Neutrophil (primary cell): ENCODE results near the gene KLHDC2.

Experiments
- H3K27ac ChIP-seq: fragments of 200-600 bp; sonication (generic); 2 replicates; pipeline ENCODE4 v1.5.1; 2016; ENCODE audit warnings: mild to moderate bottlenecking, moderate library complexity
- H3K27me3 ChIP-seq: fragments of 200-600 bp; sonication (generic); 2 replicates; pipeline ENCODE4 v1.6.0; 2016; ENCODE audit warnings: mild to moderate bottlenecking
- H3K36me3 ChIP-seq: fragments of 200-600 bp; sonication (generic); 2 replicates; pipeline ENCODE4 v1.5.1; 2017
- H3K4me1 ChIP-seq, 2 experiments: fragments of 200-600 bp in 1 of 2; sonication (generic) in 1 of 2; 1 replicate in 1 of 2; 2 replicates in 1 of 2; pipeline versions ENCODE4 v1.5.1 to v1.6.1; 2013 to 2016; ENCODE audit warnings: low read depth in 1 of 2, low read length in 1 of 2, mild to moderate bottlenecking in 1 of 2, moderate library complexity in 1 of 2; ENCODE audit not compliant: control insufficient read depth in 1 of 2, insufficient read depth in 1 of 2
- H3K4me3 ChIP-seq, 2 experiments: fragments of 200-600 bp in 1 of 2; sonication (generic) in 1 of 2; 1 replicate in 1 of 2; 2 replicates in 1 of 2; pipeline ENCODE4 v1.5.1; 2013 to 2016; ENCODE audit warnings: low read depth in 1 of 2, low read length in 1 of 2, mild to moderate bottlenecking in 1 of 2, moderate library complexity in 1 of 2
- H3K9me3 ChIP-seq: fragments of 200-600 bp; sonication (generic); 2 replicates; pipeline ENCODE4 v1.5.1; 2016
- TF ChIP-seq, protein P1 (sequence below): fragments of 200-600 bp; sonication (generic); IDR thresholded peaks from 2 replicates; pipeline ENCODE4 v1.5.1; 2016; ENCODE audit warnings: antibody characterized with exemption

KLHDC2 gene

DNA sequence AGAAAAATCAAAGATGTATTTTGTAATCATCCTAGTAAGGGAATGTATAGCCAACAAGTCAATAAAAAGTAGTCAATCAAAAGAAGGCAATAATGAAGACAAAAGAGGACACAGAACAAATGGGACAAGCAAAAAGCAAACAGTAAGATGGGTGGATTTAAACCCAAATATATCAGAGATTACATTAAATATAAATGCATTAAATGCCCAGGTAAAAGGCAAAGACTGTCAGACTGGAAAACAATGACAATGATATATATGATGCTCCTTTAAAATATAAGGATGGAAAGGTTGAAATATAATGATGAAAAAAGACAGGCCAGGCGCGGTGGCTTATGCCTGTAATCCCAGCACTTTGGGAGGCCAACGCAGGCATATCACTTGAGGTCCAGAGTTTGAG lies 48.9 kb downstream of the KLHDC2 start:
- Histone ChIP-seq H3K27ac (no peak overlapping the region), H3K36me3 (peaks cover 76% of the 10 kb centered on the region), H3K9me3 (no peaks in the 10 kb centered on the region), H3K4me1 (no peaks in the 10 kb centered on the region), H3K4me3 (no peak overlapping the region), H3K27me3 (no peaks in the 10 kb centered on the region)
- TF ChIP-seq, protein P1, sequence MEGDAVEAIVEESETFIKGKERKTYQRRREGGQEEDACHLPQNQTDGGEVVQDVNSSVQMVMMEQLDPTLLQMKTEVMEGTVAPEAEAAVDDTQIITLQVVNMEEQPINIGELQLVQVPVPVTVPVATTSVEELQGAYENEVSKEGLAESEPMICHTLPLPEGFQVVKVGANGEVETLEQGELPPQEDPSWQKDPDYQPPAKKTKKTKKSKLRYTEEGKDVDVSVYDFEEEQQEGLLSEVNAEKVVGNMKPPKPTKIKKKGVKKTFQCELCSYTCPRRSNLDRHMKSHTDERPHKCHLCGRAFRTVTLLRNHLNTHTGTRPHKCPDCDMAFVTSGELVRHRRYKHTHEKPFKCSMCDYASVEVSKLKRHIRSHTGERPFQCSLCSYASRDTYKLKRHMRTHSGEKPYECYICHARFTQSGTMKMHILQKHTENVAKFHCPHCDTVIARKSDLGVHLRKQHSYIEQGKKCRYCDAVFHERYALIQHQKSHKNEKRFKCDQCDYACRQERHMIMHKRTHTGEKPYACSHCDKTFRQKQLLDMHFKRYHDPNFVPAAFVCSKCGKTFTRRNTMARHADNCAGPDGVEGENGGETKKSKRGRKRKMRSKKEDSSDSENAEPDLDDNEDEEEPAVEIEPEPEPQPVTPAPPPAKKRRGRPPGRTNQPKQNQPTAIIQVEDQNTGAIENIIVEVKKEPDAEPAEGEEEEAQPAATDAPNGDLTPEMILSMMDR: no peak

DNA sequence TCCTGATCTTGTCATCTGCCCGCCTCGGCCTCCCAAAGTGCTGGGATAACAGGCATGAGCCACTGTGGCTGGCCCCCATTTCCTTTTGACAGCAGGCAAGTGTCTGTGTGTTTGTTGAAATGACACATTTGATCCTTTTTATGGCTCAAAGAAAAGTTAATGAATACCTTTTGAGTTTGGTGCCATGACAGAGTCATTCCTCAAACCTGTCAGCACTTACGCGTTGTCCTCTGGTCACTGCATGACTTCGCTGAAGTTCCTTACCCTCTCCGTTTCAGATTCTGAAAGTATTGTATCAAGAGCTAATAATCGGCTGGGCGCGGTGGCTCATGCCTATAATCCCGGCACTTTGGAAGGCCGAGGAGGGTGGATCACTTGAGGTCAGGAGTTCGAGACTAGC lies 52.2 kb downstream of the KLHDC2 start:
- H3K36me3 ChIP-seq: peaks cover 78% of the 10 kb centered on the region
- no peaks in the 10 kb centered on the region for H3K27me3 ChIP-seq
- H3K27ac ChIP-seq: no peak overlapping the region
- TF ChIP-seq, protein P1: no peak
- no peaks in the 10 kb centered on the region for H3K9me3 ChIP-seq
- no peak overlapping the region for H3K4me3 ChIP-seq
- no peaks in the 10 kb centered on the region for H3K4me1 ChIP-seq

DNA sequence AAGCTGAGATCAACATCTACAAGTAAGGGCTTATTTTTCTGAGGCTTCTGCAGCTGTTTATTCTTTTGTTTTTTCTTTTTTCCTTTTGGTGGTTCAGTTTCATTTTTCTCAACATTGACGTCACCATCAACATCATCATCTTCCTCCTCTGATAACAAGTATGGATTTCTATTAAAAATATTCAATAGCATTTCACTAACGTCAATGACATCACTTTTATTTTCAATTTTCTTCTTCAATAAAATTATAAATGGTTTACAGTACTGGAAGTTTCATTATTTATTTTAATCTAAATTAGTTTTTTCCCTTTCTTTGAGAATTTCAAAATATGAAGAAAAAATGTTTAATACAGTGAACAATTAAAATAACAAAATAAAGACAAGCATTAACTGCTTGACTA lies 60.7 kb downstream of the KLHDC2 start:
- Histone ChIP-seq H3K4me1 (no peaks in the 10 kb centered on the region), H3K36me3 (peaks cover 99% of the 10 kb centered on the region)

More for the DNA sequence above, 60.7 kb downstream of the KLHDC2 start:
- Histone ChIP-seq H3K9me3 (no peaks in the 10 kb centered on the region), H3K27me3 (no peaks in the 10 kb centered on the region), H3K27ac (no peak overlapping the region), H3K4me3 (no peak overlapping the region)
- TF ChIP-seq, protein P1: no peak
